ENCODE data around the gene HP1BP3.

- TF ChIP-seq, protein P1, sequence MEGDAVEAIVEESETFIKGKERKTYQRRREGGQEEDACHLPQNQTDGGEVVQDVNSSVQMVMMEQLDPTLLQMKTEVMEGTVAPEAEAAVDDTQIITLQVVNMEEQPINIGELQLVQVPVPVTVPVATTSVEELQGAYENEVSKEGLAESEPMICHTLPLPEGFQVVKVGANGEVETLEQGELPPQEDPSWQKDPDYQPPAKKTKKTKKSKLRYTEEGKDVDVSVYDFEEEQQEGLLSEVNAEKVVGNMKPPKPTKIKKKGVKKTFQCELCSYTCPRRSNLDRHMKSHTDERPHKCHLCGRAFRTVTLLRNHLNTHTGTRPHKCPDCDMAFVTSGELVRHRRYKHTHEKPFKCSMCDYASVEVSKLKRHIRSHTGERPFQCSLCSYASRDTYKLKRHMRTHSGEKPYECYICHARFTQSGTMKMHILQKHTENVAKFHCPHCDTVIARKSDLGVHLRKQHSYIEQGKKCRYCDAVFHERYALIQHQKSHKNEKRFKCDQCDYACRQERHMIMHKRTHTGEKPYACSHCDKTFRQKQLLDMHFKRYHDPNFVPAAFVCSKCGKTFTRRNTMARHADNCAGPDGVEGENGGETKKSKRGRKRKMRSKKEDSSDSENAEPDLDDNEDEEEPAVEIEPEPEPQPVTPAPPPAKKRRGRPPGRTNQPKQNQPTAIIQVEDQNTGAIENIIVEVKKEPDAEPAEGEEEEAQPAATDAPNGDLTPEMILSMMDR (IDR thresholded peaks at IDR 0.05): peak; percentile 69 to 86
- TF ChIP-seq POLR2A (IDR thresholded peaks at IDR 0.05) (no peak), EP300 (IDR thresholded peaks at IDR 0.05) (no peak)
These were observed 90.4 kb downstream of the HP1BP3 start for GRCh38 chr1:20696397-20697333.

Data from suprapubic skin (tissue), 3 donors.